T-helper 1 cell treated with Interleukin-12 subunit alpha and Interleukin-12 subunit beta and Interleukin-4 antibody, amounts not matched to agents 30 ng/mL and 1 ng/mL, for 36 hours (primary cell): ENCODE data around the gene LYRM4. TPM values are rescaled to one million over a fixed set of nuclear protein-coding genes. Genes with fewer than 3 reads are reported as not detected.
"Not testable (repeated sequence)": the region's sequence is repeated elsewhere in the genome, so short reads cannot be mapped to it uniquely, and the experiment has no call there.

Experiments
- intact Hi-C: fragments of 100-400 bp; cut with micrococcal nuclease; formaldehyde crosslinking; loops from one replicate; pipeline ENCODE4 v1.15.1; 2024
- total RNA-seq: library from RNA; stranded (reverse); gene quantifications from 2 replicates; pipeline ENCODE4 v1.2.3, GENCODE V29; 2022

The LYRM4 gene
- total RNA-seq, 1 donor from 2014 or later: 25.8 TPM

DNA sequence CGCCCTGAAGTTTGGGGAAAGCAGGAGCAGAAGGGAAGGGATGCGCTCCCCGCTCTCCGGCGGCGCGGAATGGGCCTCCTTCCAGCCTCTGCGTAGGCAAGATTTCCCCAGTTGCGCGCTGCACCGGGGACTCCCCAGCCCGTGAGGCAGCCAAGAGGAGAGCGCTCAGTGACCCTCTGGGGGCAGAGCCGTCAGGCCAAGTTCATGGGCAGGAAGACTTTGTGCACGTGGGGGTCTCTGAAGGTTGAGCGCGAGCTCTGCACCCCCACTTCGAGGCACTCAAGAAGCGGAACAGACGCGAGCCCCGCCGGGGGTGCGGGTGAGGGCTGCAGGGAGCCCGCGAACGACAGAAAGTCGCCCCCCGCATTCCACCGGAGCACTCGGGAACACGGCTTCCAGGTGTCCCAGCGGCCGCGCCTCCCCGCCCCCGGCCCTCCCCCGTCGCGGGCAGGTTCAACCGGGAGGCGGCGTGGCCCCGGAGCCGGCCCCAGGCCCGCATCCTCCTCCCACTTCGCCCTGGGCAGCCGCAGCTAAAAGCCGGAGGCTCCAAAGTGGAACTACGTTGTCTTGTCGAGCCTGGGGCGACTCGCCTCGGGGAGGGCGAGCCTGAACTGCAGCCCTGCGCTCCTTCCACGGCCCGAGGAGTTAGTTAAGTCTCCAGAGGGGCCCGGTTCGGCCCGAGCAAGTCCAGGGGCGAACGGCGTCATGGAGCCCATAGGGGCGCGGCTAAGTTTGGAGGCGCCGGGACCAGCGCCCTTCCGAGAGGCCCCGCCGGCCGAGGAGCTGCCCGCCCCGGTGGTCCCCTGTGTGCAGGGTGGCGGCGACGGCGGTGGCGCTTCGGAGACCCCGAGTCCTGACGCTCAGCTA lies 175.7 kb downstream of the LYRM4 start, which contains the start of gene PPP1R3G:
PPP1R3G (plus strand) TSS at position 561 of the 867 bp plus-strand sequence; CDS start at position 706, 145 bp downstream.
- intact Hi-C loops: loop anchor here (10.0 kb wide), 1 partner anchor 920 kb away; the partner anchor contains the start of gene NRN1

DNA sequence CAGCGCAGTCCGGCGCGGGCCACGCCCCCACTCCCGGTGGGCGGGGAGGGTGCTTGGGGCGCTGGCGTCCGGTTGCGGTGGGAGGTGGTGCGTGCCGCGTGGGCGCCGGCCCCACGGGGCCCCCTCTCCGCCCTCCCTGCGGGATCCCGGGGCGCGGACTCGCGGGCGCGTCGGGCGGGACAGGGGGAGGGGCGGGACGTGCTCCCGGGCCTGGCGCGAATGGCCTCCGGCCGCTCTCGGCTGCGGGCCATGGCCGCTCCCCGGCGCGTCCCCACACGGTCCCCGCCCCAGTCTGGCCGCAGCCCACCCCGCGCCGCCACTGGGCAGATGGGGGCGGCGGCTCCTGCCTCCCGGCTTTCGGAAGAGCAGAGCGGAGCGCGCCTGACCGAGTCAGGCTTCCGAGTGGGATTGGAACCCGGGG lies 176.4 kb downstream of the LYRM4 start:
- intact Hi-C loops: loop anchor here (10.0 kb wide), 1 partner anchor 920 kb away; the partner anchor contains the start of gene NRN1

DNA sequence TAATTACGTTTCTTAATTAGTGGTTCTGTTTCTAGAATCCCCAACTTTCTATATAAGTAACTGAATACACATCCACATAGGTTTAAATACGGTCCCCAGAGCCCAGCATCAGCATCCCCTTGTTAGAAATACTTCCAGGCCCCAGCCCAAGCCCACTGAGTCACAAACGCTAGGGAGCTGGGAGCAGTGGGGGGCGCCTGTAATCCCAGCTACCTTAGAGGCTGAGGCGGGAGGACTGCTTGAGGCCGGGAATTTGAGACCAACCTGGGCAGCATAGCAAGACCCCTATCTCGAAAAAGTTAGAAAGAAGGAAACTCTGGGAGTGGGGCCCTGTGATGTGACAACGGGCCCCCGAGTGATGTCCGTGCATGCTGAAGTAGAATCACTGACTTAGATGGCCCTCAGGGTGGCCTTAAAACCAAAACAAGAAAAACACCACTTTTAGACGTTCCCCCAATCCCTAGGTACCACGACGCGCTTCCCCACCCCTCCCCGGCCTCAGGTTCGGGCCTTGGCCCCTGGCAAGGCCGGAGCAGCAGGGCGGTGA lies 176.9 kb downstream of the LYRM4 start:
- intact Hi-C loops: loop anchor here (10.0 kb wide), 1 partner anchor 921 kb away; the partner anchor contains the start of gene NRN1

DNA sequence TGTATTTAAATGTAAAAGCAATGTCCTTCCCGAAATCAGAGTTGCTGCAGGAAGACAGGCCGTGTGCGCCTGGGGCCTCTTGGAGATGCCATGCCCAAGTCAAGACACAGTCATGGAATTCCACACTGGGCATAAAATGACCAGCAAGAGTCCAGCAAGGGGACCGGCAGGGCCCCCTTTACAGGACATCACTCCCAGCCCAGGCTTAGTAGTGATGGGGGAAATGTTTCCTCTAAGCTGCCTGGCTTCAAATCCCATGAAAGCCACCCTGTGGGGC lies 177.5 kb downstream of the LYRM4 start:
- intact Hi-C loops: loop anchor here (10.0 kb wide), 1 partner anchor 922 kb away; the partner anchor contains the start of gene NRN1

DNA sequence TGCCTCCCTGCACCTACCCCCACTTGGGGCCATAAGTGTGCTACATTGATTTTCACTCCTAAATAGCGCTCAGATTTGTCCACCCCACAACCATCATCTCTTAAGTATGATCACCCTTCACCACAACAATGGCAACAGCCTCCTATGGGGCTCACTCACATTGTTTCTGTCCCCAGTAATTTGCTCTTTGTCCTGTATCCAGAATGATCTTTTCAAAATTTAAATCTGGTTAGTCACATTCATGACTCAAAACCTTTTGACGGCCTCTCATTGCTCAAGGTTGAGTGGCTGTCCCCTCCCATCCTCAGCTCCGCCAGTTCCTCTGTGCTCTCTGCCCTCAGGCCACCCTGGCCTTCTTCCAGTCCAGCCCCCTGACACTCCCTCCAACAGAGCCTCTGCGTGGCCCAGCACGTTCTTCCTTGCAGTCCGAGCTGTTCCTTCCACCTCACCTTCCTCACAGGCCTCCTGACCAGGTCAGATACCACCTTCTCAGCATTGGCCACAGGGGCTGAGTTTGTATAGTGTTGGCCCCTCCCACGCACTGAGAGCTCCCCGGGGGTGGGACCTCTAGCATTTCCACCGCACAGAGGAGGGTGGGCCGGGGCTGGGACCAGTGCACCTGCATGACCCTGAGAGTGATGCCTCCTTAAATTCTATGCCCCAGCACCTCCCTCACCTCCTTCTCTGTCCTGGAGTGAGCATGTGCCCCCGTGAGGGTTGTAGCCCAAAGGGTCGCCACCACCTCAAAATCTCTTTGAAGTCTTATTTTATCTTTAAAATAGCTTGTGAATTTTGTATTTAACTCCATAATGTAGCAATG lies 178.1 kb downstream of the LYRM4 start:
- intact Hi-C loops: loop anchor here (10.0 kb wide), 1 partner anchor 922 kb away; the partner anchor contains the start of gene NRN1

DNA sequence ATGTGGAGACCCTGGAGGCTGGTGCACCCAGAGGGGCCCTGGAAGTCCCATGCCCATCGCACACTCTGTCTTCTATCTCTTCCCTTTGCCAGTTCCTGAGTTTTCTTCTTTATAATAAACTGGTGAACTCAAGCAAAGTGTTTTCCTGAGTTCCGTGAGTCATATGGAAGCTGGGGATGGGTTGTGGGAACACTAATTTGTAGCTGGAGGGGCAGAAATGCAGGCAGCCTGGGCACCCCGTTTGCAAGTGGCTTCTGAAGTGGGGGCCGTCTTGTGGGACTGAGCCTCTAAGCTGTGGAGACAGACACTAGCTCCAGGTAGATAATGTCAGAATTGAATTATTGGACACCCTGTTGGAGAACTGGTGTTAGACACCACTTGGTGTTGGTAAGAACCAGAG lies 178.8 kb downstream of the LYRM4 start:
- intact Hi-C loops: loop anchor here (10.0 kb wide), 1 partner anchor 923 kb away; the partner anchor contains the start of gene NRN1

DNA sequence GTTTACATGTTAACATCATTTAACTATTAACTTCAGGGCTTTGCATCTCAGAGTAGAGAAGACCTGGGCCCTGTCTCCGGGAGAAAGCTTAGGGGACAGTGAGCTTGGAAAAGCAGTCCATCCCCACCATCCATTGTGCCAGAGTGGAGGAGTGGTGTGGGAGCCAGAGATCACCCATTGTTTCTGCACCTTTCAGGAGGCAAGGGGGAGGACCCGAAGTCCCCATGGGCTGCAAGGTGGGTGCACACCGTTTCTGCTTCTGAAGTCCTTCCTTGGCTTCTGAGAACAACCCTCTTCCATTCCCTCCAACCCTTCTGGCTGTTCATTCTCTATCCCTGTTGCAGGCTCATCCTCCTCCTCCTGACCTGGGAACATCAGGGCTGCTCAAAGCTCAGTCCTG lies 179.6 kb downstream of the LYRM4 start:
- intact Hi-C loops: loop anchor here (10.0 kb wide), 1 partner anchor 924 kb away; the partner anchor contains the start of gene NRN1

DNA sequence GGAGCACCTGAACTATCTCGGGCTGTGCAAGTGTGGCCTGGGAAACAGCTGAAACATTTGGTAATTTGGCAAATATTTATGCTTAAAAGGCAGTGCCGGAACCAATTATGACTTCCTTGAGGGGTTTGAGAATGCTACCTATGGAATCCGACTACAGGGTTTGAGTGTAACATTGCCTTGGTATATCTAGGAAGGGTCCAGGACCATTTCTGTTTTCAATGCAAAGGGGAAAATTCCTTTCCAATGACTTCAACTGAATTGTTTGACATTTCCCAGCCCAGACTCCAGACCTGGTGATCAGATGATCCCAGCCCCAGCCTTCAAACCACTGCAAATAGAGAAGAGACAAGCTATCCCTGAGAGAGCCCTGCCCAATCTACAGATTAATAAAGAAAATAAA lies 180.2 kb downstream of the LYRM4 start:
- intact Hi-C loops: loop anchor here (10.0 kb wide), 1 partner anchor 924 kb away; the partner anchor contains the start of gene NRN1

DNA sequence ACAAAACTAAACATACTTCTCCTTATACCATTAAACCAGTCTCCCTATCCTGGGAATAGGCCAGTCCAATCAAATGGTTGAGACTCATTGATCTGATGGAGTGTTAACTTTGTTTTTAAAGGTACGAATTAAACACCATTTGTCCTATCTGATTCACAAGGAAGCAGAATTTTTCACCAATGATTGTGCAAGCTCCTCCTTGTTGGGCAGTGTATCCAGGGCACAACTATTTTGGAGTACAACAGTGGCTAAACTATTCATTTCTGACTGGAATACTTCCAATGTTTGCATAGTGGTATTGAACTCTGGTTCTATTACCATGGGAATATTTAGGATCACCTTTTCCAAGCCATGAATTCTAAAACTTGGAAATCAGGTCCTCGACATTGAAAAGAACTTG lies 181.1 kb downstream of the LYRM4 start:
- intact Hi-C loops: loop anchor here (10.0 kb wide), 1 partner anchor 925 kb away; the partner anchor contains the start of gene NRN1

DNA sequence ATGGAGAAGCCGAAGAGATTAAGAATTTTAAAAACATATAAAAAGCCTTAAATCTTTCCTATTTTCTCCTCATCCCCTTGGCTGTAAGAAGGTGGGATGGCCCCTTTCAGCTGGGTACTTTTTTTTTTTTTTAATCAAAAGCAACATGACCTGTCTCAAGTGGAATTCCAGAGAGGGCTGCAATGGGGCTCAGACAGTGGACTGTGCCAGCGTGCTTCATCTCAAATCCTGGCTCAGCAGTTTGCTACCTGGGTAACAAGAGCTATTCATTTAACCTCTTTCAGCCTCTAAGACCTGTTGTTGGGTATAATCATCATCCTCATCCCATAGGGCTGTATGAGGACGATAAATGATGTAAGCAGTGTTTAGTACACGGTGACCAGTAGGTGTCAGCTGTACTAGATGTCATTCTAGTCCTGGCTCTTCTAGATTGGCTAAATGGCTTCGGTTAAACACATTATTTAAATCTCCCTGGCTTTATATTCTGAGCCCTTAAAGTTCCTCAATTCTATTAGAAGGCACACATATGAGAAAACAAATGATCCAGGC lies 182.6 kb downstream of the LYRM4 start:
- intact Hi-C loops: no loop called here

DNA sequence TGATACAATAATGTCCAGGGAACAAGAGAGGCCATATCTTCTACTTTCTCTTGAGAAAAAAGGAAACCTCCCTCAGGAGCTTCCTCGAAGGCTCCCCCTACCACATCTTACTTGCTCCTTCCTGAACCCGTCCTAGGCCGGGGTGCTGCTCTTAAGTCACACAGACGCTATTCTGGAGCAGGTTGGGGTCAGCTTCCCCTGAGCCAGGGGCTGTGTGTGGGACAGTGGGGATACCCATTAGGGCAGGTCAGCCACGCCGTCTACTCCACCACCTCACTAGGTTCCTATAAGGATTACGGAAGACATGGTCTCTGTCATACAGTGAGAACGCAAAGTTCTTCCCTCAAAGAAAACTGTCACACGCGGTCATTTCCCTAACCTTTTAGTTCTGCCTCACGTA lies 183.8 kb downstream of the LYRM4 start:
- intact Hi-C loops: no loop called here

DNA sequence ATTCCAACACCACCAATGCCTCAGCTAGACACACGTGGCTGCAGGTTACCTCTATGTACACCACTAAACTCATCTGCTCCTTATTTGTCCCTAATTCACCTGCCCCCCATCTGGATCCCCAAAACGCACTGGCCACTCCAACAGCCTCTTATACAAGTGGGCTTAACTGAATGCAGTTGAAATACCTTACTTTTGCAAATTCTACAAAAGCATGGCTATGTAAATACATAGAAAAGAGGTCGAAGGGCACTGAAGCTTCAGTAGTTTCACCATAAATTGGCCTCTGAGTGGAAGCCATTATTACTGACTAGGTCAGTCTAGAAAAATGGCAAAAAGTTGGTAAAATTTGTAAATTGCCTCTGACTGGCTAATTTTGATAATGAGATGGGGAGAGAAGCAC lies 186.8 kb downstream of the LYRM4 start:
- intact Hi-C loops: no loop called here

DNA sequence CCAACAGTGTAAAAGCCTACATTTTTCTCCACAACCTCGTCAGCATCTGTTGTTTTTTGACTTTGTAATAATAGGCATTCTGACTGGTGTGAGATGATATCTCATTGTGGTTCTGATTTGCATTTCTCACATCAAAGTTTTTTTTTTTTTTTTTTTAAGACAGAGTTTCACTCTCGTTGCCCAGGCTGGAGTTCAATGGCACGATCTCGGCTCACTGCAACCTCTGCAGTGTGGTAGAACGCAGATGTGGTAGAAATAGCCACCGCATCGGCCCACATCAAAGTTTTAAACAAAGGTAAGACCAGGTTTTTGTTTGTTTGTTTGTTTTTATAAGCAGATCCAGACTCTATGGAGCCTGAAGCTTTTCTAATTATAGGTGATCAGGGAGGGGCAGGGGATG lies 188.3 kb downstream of the LYRM4 start:
- intact Hi-C loops: no loop called here

DNA sequence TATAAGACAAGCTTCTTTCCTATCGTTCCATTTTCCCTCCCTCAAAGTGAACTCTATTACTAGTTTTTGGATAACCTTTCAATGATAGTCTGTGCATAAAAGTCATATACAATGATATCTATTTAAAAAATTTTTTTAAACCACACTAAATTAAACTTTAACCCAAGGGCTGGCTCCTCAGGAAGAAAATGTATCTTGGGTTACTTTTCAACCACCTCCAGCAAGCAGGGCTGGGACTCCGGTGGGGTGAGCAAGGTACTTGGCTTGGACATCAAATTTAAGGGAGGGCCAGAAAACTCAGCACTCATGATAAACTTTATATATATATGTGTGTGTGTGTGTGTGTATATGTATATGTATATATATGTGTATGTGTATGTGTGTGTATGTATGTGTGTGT lies 189.5 kb downstream of the LYRM4 start:
- intact Hi-C loops: no loop called here

DNA sequence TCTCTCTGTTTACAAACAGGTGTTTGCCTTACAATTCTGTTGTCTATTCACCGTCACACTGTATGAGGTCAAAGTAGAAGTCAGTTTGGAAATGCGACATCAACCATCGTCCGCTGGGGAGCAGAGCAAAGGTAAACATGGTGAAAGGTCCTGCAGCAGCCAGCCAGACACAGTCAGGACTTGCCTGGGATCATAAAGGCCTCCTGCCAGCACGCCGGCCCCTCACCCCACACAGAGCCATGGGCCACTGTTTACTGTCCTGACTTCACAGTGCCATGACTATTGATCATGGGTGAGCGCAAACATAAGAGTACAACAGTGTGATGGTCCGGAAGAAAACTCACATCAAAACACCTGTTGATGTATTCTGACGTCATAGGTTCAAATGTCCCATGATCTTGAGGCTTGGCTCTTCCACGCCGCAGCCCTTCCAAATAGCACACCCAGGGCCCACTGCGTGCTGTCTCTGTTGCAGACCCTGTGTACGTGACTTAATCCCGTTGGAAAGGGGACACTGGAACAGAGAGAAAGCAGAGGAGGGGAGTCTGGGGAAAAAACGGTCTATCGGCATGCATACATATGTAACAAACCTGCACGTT lies 192.5 kb downstream of the LYRM4 start:
- intact Hi-C loops: no loop called here

DNA sequence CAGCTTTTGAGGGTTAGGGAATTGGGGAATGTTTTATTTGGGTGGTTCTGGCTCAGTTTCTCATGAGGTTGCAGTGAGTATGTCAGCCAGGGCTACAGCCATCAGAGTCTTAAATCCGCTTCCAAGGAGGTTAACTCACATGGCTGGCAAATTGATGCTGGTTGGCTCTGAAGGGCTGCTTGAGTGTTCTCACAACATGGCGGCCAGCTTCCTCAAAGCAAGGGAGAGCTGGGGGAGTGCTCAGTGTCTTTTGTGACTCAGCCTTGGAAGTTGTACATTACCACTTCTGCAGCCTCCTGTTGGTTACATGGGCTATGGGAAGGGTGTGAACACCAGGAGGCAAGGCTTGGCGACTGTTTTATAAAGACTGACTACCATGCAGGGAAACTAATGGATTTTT lies 193.4 kb downstream of the LYRM4 start:
- intact Hi-C loops: no loop called here

DNA sequence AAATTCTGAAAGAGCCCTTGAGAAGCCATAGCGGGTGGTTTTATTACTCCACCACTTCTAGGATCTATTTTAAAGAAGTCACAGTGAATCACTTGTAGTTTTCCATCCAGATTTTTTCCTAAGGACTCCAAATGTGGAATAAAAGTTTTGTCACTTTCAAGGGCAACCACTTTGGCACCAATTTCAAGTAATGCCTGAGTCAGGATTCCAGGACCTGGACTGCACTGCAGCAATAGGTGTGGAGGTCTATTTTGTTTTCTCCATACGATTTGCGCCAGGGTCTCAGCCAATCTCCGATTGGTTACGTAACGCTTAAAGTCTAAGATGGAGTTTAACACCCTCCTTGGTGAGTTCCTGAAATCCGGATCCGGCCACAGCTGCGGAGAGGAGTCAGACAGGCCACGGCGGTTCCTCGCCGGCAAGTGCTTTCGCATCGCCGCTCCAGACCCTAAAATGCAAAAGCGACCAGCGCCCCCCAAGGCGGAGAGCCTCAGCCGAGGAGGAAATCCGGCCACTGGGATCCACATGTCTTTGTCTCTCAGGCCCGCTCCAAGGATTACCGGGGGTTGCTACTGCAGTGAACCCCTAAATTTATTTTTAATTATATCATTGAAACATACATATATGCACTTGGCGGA lies 194.2 kb downstream of the LYRM4 start:
- intact Hi-C loops: no loop called here

DNA sequence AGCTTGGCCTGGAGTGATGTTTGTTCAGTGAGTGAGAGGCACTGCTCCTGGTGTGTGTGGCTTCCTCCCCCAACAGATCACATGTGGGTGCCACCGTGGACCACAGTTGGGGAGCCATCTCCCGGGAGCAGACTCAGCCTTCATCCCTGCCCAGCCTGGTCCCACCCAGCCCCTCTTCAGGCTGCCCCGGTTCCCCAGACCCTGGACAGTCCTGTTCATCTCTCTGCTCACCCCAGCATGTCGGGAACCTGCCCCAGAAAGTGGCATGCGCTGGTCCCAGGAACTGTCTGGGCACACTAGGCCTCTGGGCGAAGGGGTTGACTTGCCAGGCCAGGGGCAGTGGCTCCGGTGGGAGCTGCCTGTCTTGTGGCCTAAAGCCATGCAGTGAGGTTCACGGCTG lies 197.1 kb downstream of the LYRM4 start:
- intact Hi-C loops: no loop called here

DNA sequence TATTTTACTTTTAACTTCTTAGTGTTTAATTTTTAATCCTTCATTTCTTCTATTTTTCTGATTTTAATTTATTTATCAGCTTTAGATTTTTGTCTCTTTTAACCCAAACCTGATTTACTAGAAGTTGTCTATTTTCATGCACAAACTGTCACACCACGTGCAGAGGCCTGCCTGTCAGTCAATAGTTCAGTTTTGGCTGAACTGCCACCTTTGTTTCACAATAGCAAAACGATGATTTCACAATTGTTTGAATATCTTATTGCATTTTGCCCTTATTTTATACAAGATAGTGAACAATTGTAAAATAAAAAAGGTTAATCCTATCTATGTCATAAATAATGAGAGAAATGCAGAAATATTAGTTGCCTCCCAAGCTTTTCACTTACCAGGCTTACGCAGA lies 199.6 kb downstream of the LYRM4 start:
- intact Hi-C loops: no loop called here

DNA sequence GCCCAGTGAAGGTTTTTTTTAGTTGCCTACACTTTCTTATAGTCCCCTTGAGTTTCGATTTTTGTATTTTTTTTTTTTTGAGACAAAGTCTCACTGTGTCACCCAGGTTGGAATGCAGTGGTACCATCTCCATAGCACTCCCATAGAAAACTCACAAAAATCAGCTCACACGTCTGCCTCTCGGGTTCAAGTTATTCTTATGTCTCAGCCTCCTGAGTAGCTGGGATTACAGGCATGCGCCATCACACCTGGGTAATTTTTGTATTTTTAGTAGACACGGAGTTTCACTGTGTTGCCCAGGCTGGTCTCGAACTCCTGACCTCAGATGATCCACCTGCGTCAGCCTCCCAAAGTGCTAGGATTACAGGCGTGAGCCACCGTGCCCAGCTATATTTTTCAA lies 200.3 kb downstream of the LYRM4 start:
- intact Hi-C loops: not testable (repeated sequence)
